Mesothelial cell of epicardium (in vitro differentiated cells): ENCODE data around the gene ZNF668. TPM values are rescaled to one million over a fixed set of nuclear protein-coding genes. Genes with fewer than 3 reads are reported as not detected.

Experiments
- DNase-seq, 2 experiments: peaks; one replicate each; pipeline ENCODE4 v3.0.0; 2021; ENCODE audit warnings: low spot score in 2 of 2; ENCODE audit not compliant: unreplicated experiment in 2 of 2
- H3K27ac Mint-ChIP-seq: 2 replicates; pipeline ENCODE4 v1.8.0; 2021; ENCODE audit warnings: mixed read lengths
- H3K27me3 Mint-ChIP-seq: 2 replicates; pipeline ENCODE4 v1.8.0; 2021; ENCODE audit warnings: low read depth, mixed read lengths
- H3K36me3 Mint-ChIP-seq: 2 replicates; pipeline ENCODE4 v1.8.0; 2021; ENCODE audit warnings: mixed read lengths
- H3K4me1 Mint-ChIP-seq: 2 replicates; pipeline ENCODE4 v1.8.0; 2021; ENCODE audit warnings: mixed read lengths
- H3K4me3 Mint-ChIP-seq: 2 replicates; pipeline ENCODE4 v1.8.0; 2021; ENCODE audit warnings: mild to moderate bottlenecking, moderate library complexity, mixed read lengths
- H3K9me3 Mint-ChIP-seq: 2 replicates; pipeline ENCODE4 v1.8.0; 2021; ENCODE audit warnings: mixed read lengths
- CTCF ChIP-seq: fragments of 200-600 bp; sonication (generic); IDR thresholded peaks from one replicate; pipeline ENCODE4 v1.5.0; 2021; ENCODE audit warnings: antibody characterized with exemption; ENCODE audit not compliant: unreplicated experiment
- total RNA-seq: library from RNA; stranded (reverse); gene quantifications from 3 replicates; pipeline ENCODE4 v1.2.1, GENCODE V29; 2021

ZNF668 gene
- total RNA-seq, 1 donor from 2014 or later, result 12.8 TPM

- peaks cover 21% of the 10 kb centered on the region for H3K4me1 Mint-ChIP-seq
- H3K4me3 Mint-ChIP-seq, result peak overlapping the region; percentile 26
- no peaks in the 10 kb centered on the region for H3K27me3 Mint-ChIP-seq
- peaks cover 20% of the 10 kb centered on the region for H3K36me3 Mint-ChIP-seq
- DNase-seq, result no peak
- no peaks in the 10 kb centered on the region for H3K9me3 Mint-ChIP-seq
- peak overlapping the region; percentile 39 for H3K27ac Mint-ChIP-seq
- no peak for TF ChIP-seq CTCF
Measured at GRCh38 chr16:31076319-31076718, 2.3 kb upstream of the ZNF668 start.

- Mint-ChIP-seq H3K36me3 (peaks cover 16% of the 10 kb centered on the region), H3K27ac (peak overlapping the region; percentile 96), H3K4me3 (peak overlapping the region; percentile 88), H3K27me3 (no peaks in the 10 kb centered on the region), H3K9me3 (no peaks in the 10 kb centered on the region), H3K4me1 (peaks cover 21% of the 10 kb centered on the region)
- no peak for DNase-seq
- no peak for TF ChIP-seq CTCF
Measured at GRCh38 chr16:31074814-31075183, 759 bp upstream of the ZNF668 start.

GRCh38 chr16:31073142-31073969 lies 684 bp downstream of the ZNF668 start:
- H3K4me1 Mint-ChIP-seq, result peaks cover 21% of the 10 kb centered on the region
- peak overlapping the region; percentile 96 for H3K27ac Mint-ChIP-seq
- H3K27me3 Mint-ChIP-seq, result no peaks in the 10 kb centered on the region
- DNase-seq, result peak; percentile 85 to 87
- H3K9me3 Mint-ChIP-seq, result no peaks in the 10 kb centered on the region
- peaks cover 6% of the 10 kb centered on the region for H3K36me3 Mint-ChIP-seq
- H3K4me3 Mint-ChIP-seq, result peak overlapping the region; percentile 99
- TF ChIP-seq CTCF, result no peak

- TF ChIP-seq CTCF, result no peak
- Mint-ChIP-seq H3K27me3 (no peaks in the 10 kb centered on the region), H3K4me1 (peaks cover 21% of the 10 kb centered on the region), H3K27ac (peak overlapping the region; percentile 96), H3K4me3 (peak overlapping the region; percentile 99), H3K36me3 (peaks cover under 1% of the 10 kb centered on the region), H3K9me3 (no peaks in the 10 kb centered on the region)
- no peak for DNase-seq
Measured at GRCh38 chr16:31072540-31073141, 1.4 kb downstream of the ZNF668 start.

- Mint-ChIP-seq H3K36me3 (no peaks in the 10 kb centered on the region), H3K9me3 (no peaks in the 10 kb centered on the region), H3K4me3 (peak overlapping the region; percentile 99), H3K4me1 (peaks cover 21% of the 10 kb centered on the region), H3K27me3 (no peaks in the 10 kb centered on the region), H3K27ac (peak overlapping the region; percentile 96)
- TF ChIP-seq CTCF, result no peak
- DNase-seq, result no peak
Measured at GRCh38 chr16:31071861-31072260, 2.2 kb downstream of the ZNF668 start.
